CD4-positive, alpha-beta memory T cell (primary cell): Measurements from ENCODE around the gene OPRL1. TPM values are rescaled to one million over a fixed set of nuclear protein-coding genes. Genes with fewer than 3 reads are reported as not detected.
A peak's percentile ranks its signal among the peaks of the same experiment; 100 is the strongest.

Experiments used
- CTCF ChIA-PET: fragments of 350-600 bp; sonication (Branson Sonifier 250); formaldehyde crosslinking; loops from one replicate; lab custom pipeline; 2021; ENCODE audit warnings: inconsistent platforms; ENCODE audit not compliant: partially characterized antibody; lab: Charles Lee
- POLR2A ChIA-PET: fragments of 350-600 bp; sonication (Branson Sonifier 250); formaldehyde crosslinking; loops from one replicate; lab custom pipeline; 2021; ENCODE audit not compliant: partially characterized antibody; lab: Charles Lee
- DNase-seq, 5 donors: peaks; one replicate each; pipeline versions ENCODE4 v3.0.0 to v3.0.0-alpha.2; 2020 to 2022; ENCODE audit warnings: mixed read lengths in 1 of 5
- H3K27ac ChIP-seq: one replicate; pipeline ENCODE4 v1.7.0; 2013; ENCODE audit warnings: low read depth, low read length
- H3K27me3 ChIP-seq: 2 replicates; pipeline ENCODE4 v1.7.0; 2013; ENCODE audit warnings: mild to moderate bottlenecking, low read length, moderate library complexity; ENCODE audit not compliant: insufficient read depth
- H3K36me3 ChIP-seq: 2 replicates; pipeline ENCODE4 v1.7.0; 2013; ENCODE audit warnings: mild to moderate bottlenecking, low read length, moderate library complexity; ENCODE audit not compliant: insufficient read depth
- H3K4me1 ChIP-seq: 2 replicates; pipeline ENCODE4 v1.7.0; 2013; ENCODE audit warnings: mild to moderate bottlenecking, low read length, moderate library complexity; ENCODE audit not compliant: insufficient read depth
- H3K4me3 ChIP-seq, 2 donors: one replicate each; pipeline ENCODE4 v1.7.0; 2013; ENCODE audit warnings: low read length in 2 of 2, mild to moderate bottlenecking in 1 of 2
- H3K9me3 ChIP-seq, 2 donors: one replicate each; pipeline ENCODE4 v1.7.0; 2013; ENCODE audit warnings: low read length in 2 of 2, control low read depth in 1 of 2; ENCODE audit not compliant: control insufficient read depth in 1 of 2
- H3K27ac Mint-ChIP-seq, 7 donors: one replicate each; pipeline ENCODE4 v1.8.0; 2020 to 2021; ENCODE audit warnings: mixed read lengths in 7 of 7, mild to moderate bottlenecking in 6 of 7, inconsistent platforms in 3 of 7, moderate library complexity in 3 of 7
- H3K27me3 Mint-ChIP-seq, 2 donors: one replicate each; pipeline ENCODE4 v1.8.0; 2020 to 2021; ENCODE audit warnings: mixed read lengths in 2 of 2
- H3K36me3 Mint-ChIP-seq, 2 donors: one replicate each; pipeline ENCODE4 v1.8.0; 2020 to 2021; ENCODE audit warnings: mixed read lengths in 2 of 2, inconsistent platforms in 1 of 2, mild to moderate bottlenecking in 1 of 2
- H3K4me1 Mint-ChIP-seq, 4 donors: one replicate each; pipeline ENCODE4 v1.8.0; 2020 to 2021; ENCODE audit warnings: mixed read lengths in 4 of 4, mild to moderate bottlenecking in 1 of 4
- H3K4me3 Mint-ChIP-seq, 8 donors: one replicate each; pipeline ENCODE4 v1.8.0; 2020 to 2021; ENCODE audit warnings: mixed read lengths in 8 of 8, mild to moderate bottlenecking in 7 of 8, moderate library complexity in 6 of 8, inconsistent platforms in 3 of 8
- H3K9me3 Mint-ChIP-seq, 8 donors: one replicate each; pipeline ENCODE4 v1.8.0; 2020 to 2021; ENCODE audit warnings: mixed read lengths in 8 of 8, mild to moderate bottlenecking in 5 of 8, inconsistent platforms in 3 of 8, moderate library complexity in 1 of 8
- intact Hi-C: fragments of 100-400 bp; cut with micrococcal nuclease; formaldehyde crosslinking; loops from one replicate; pipeline ENCODE4 v1.15.1; 2023
- microRNA-seq: library from miRNA; unstranded; fragments of <30 nt; microRNA quantifications from one replicate; pipeline ENCODE4 v1.2.0, GENCODE V29; 2021; ENCODE audit warnings: borderline replicate concordance, borderline number of aligned reads, borderline microRNAs expressed, mixed read lengths
- polyA plus RNA-seq, 2 donors: library from polyadenylated mRNA; unstranded; fragments of 300-500 nt; fragmentation: Illumina TruSeq; gene quantifications; one replicate each; pipeline ENCODE4 v1.2.3, GENCODE V29; 2021
- total RNA-seq, 2 experiments: library from RNA; stranded (reverse); gene quantifications; one replicate each; pipeline ENCODE4 v1.2.3, GENCODE V29; 2021

OPRL1 gene
- total and polyA plus RNA-seq, 4 experiments from 2014 or later: 0.68 to 1.1 (median 0.97) TPM

GRCh38 chr20:64148581-64148980 lies 68.7 kb downstream of the OPRL1 start:
- no peaks in the 10 kb centered on the region for H3K9me3 ChIP-seq
- intact Hi-C loops: no loop called here
- ChIA-PET POLR2A (no interaction called here), CTCF (interaction anchor here (1.5 kb wide), 1 partner anchor 28 kb away, joined by 5 read pairs; no protein-coding TSS in a partner anchor)
- DNase-seq: no peak
- Mint-ChIP-seq H3K4me1 (peaks cover 0 to 1% (median 0%) of the 10 kb centered on the region in 4 donors), H3K9me3 (peaks cover 0 to 13% (median 9%) of the 10 kb centered on the region in 8 donors), H3K27me3 (peaks cover 3 to 6% of the 10 kb centered on the region in 2 donors), H3K36me3 (no peaks in the 10 kb centered on the region), H3K27ac (no peak overlapping the region), H3K4me3 (no peak overlapping the region)
- no peak overlapping the region for H3K27ac ChIP-seq
- H3K4me1 ChIP-seq: no peaks in the 10 kb centered on the region
- no peak overlapping the region for H3K4me3 ChIP-seq
- H3K36me3 ChIP-seq: no peaks in the 10 kb centered on the region
- no peaks in the 10 kb centered on the region for H3K27me3 ChIP-seq

- DNase-seq: no peak
- intact Hi-C loops: no loop called here
- H3K9me3 ChIP-seq: no peaks in the 10 kb centered on the region
- peaks cover 0 to 1% (median 0%) of the 10 kb centered on the region in 4 donors for H3K4me1 Mint-ChIP-seq
- no peaks in the 10 kb centered on the region for H3K36me3 ChIP-seq
- H3K4me3 Mint-ChIP-seq: no peak overlapping the region
- H3K4me3 ChIP-seq: no peak overlapping the region
- H3K27me3 Mint-ChIP-seq: peaks cover 3 to 6% of the 10 kb centered on the region in 2 donors
- no peak overlapping the region for H3K27ac ChIP-seq
- H3K9me3 Mint-ChIP-seq: peaks cover 0 to 12% (median 9%) of the 10 kb centered on the region in 8 donors
- H3K27ac Mint-ChIP-seq: no peak overlapping the region
- CTCF ChIA-PET: interaction anchor here (0.6 to 1.5 kb wide), 2 partner anchors 28 to 712 kb away, joined by 3 to 5 read pairs; no protein-coding TSS in a partner anchor
- no peaks in the 10 kb centered on the region for H3K36me3 Mint-ChIP-seq
- H3K4me1 ChIP-seq: no peaks in the 10 kb centered on the region
- H3K27me3 ChIP-seq: no peaks in the 10 kb centered on the region
- POLR2A ChIA-PET: no interaction called here
Measured at GRCh38 chr20:64149141-64149540, 69.3 kb downstream of the OPRL1 start.

GRCh38 chr20:64149809-64150560 lies 70.1 kb downstream of the OPRL1 start:
- H3K9me3 Mint-ChIP-seq: peaks cover 0 to 6% (median 3%) of the 10 kb centered on the region in 8 donors
- no peaks in the 10 kb centered on the region for H3K36me3 ChIP-seq
- intact Hi-C loops: no loop called here
- H3K4me3 Mint-ChIP-seq: no peak overlapping the region
- no peak for DNase-seq
- H3K27ac Mint-ChIP-seq: peak overlapping the region in 2 of 7 donors; percentile 37 to 61
- H3K27me3 ChIP-seq: no peaks in the 10 kb centered on the region
- H3K4me3 ChIP-seq: no peak overlapping the region
- H3K4me1 ChIP-seq: no peaks in the 10 kb centered on the region
- H3K4me1 Mint-ChIP-seq: no peaks in the 10 kb centered on the region
- H3K27me3 Mint-ChIP-seq: peaks cover 3 to 4% of the 10 kb centered on the region in 2 donors
- H3K27ac ChIP-seq: no peak overlapping the region
- H3K9me3 ChIP-seq: no peaks in the 10 kb centered on the region
- POLR2A ChIA-PET: no interaction called here
- no peaks in the 10 kb centered on the region for H3K36me3 Mint-ChIP-seq
- CTCF ChIA-PET: no interaction called here

Small RNAs within 50 kb of the gene (microRNA-seq; reads per million reads assigned to microRNA genes)
- gene MIR6813: not detected

Other genes with a start within 250 kb of the OPRL1 start
- gene ZBTB46, start 248.8 kb upstream of the OPRL1 start, total RNA-seq: under 1 TPM; 0.28 to 0.87 TPM
- gene ZBTB46, start 248.8 kb upstream of the OPRL1 start, polyA plus RNA-seq: under 1 TPM in 1 of 2 donors, not detected in 1; 0.09 TPM
- gene ABHD16B, start 218.6 kb upstream of the OPRL1 start, total RNA-seq: not detected
- not detected for gene ABHD16B, start 218.6 kb upstream of the OPRL1 start, polyA plus RNA-seq
- gene TPD52L2, start 214.8 kb upstream of the OPRL1 start, total RNA-seq: 10 to 100 TPM; 44.4 to 44.9 TPM
- gene TPD52L2, start 214.8 kb upstream of the OPRL1 start, polyA plus RNA-seq: 10 to 100 TPM; 66.4 to 76.1 TPM
- 10 to 100 TPM; 53.3 to 54.4 TPM for gene DNAJC5, start 185.0 kb upstream of the OPRL1 start, total RNA-seq
- 1 to 10 TPM; 4.9 to 9.2 TPM for gene DNAJC5, start 185.0 kb upstream of the OPRL1 start, polyA plus RNA-seq
- gene UCKL1, start 123.7 kb upstream of the OPRL1 start, total RNA-seq: 10 to 100 TPM; 53.7 to 55.1 TPM
- 10 to 100 TPM; 26.2 to 31.8 TPM for gene UCKL1, start 123.7 kb upstream of the OPRL1 start, polyA plus RNA-seq
- 10 to 100 TPM; 20.7 to 22.0 TPM for gene ZNF512B, start 110.2 kb upstream of the OPRL1 start, total RNA-seq
- gene ZNF512B, start 110.2 kb upstream of the OPRL1 start, polyA plus RNA-seq: 1 to 10 TPM in 1 of 2 donors, under 1 TPM in 1; 0.20 to 1.7 TPM
- 1 to 10 TPM; 7.4 to 7.5 TPM for gene SAMD10, start 100.4 kb upstream of the OPRL1 start, total RNA-seq
- 10 to 100 TPM in 1 of 2 donors, 1 to 10 TPM in 1; 9.7 to 13.0 TPM for gene SAMD10, start 100.4 kb upstream of the OPRL1 start, polyA plus RNA-seq
- 10 to 100 TPM; 86.4 to 88.7 TPM for gene PRPF6, start 99.0 kb upstream of the OPRL1 start, total RNA-seq
- 100 to 1,000 TPM in 1 of 2 donors, 10 to 100 TPM in 1; 63.8 to 101 TPM for gene PRPF6, start 99.0 kb upstream of the OPRL1 start, polyA plus RNA-seq
- gene C20orf204, start 43.9 kb upstream of the OPRL1 start, total RNA-seq: 1 to 10 TPM; 3.7 to 4.1 TPM
- under 1 TPM in 1 of 2 donors, not detected in 1; 0.22 TPM for gene C20orf204, start 43.9 kb upstream of the OPRL1 start, polyA plus RNA-seq
- not detected for gene SOX18, start 30.4 kb upstream of the OPRL1 start, total RNA-seq
- gene SOX18, start 30.4 kb upstream of the OPRL1 start, polyA plus RNA-seq: not detected
- gene TCEA2, start 16.9 kb upstream of the OPRL1 start, total RNA-seq: 10 to 100 TPM; 43.3 to 45.9 TPM
- 10 to 100 TPM; 24.6 to 27.9 TPM for gene TCEA2, start 16.9 kb upstream of the OPRL1 start, polyA plus RNA-seq
- gene RGS19, start 564 bp upstream of the OPRL1 start, total RNA-seq: 10 to 100 TPM; 35.0 to 35.6 TPM
- gene RGS19, start 564 bp upstream of the OPRL1 start, polyA plus RNA-seq: 100 to 1,000 TPM; 112 to 116 TPM
- gene LKAAEAR1, start 4.3 kb downstream of the OPRL1 start, total RNA-seq: under 1 TPM in 1 of 2 experiments, not detected in 1; 0.39 TPM
- under 1 TPM; 0.30 to 0.63 TPM for gene LKAAEAR1, start 4.3 kb downstream of the OPRL1 start, polyA plus RNA-seq
- gene NPBWR2, start 27.5 kb downstream of the OPRL1 start, total RNA-seq: not detected
- gene NPBWR2, start 27.5 kb downstream of the OPRL1 start, polyA plus RNA-seq: not detected
- gene MYT1, start 84.4 kb downstream of the OPRL1 start, total RNA-seq: not detected
- not detected for gene MYT1, start 84.4 kb downstream of the OPRL1 start, polyA plus RNA-seq
- 100 to 1,000 TPM; 187 to 196 TPM for gene PCMTD2, start 175.7 kb downstream of the OPRL1 start, total RNA-seq
- 100 to 1,000 TPM in 1 of 2 donors, 10 to 100 TPM in 1; 52.5 to 111 TPM for gene PCMTD2, start 175.7 kb downstream of the OPRL1 start, polyA plus RNA-seq